ENCODE data around the gene LRRFIP2.

LRRFIP2 gene

GRCh38 chr3:37170513-37170912 lies 3.9 kb downstream of the LRRFIP2 start:
- TF ChIP-seq SPI1 (IDR thresholded peaks at IDR 0.05; ENCODE audit: borderline replicate concordance, low read depth) (no peak), POLR2AphosphoS5 (IDR thresholded peaks at IDR 0.05; ENCODE audit: low read depth) (no peak), CTCF (IDR thresholded peaks at IDR 0.05; ENCODE audit: insufficient read depth, low read length) (no peak), GABPA (IDR thresholded peaks at IDR 0.05; ENCODE audit: low read depth) (no peak)
- TF ChIP-seq, protein P1, sequence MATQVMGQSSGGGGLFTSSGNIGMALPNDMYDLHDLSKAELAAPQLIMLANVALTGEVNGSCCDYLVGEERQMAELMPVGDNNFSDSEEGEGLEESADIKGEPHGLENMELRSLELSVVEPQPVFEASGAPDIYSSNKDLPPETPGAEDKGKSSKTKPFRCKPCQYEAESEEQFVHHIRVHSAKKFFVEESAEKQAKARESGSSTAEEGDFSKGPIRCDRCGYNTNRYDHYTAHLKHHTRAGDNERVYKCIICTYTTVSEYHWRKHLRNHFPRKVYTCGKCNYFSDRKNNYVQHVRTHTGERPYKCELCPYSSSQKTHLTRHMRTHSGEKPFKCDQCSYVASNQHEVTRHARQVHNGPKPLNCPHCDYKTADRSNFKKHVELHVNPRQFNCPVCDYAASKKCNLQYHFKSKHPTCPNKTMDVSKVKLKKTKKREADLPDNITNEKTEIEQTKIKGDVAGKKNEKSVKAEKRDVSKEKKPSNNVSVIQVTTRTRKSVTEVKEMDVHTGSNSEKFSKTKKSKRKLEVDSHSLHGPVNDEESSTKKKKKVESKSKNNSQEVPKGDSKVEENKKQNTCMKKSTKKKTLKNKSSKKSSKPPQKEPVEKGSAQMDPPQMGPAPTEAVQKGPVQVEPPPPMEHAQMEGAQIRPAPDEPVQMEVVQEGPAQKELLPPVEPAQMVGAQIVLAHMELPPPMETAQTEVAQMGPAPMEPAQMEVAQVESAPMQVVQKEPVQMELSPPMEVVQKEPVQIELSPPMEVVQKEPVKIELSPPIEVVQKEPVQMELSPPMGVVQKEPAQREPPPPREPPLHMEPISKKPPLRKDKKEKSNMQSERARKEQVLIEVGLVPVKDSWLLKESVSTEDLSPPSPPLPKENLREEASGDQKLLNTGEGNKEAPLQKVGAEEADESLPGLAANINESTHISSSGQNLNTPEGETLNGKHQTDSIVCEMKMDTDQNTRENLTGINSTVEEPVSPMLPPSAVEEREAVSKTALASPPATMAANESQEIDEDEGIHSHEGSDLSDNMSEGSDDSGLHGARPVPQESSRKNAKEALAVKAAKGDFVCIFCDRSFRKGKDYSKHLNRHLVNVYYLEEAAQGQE (IDR thresholded peaks at IDR 0.05; ENCODE audit: insufficient replicate concordance, low read depth), result no peak
- Histone ChIP-seq H3K27me3 (ENCODE audit: insufficient read depth, poor library complexity, severe bottlenecking) (no peaks in the 10 kb centered on the region), H3K27ac (replicated peaks) (no peak overlapping the region), H3K4me3 (replicated peaks; ENCODE audit: insufficient read depth, low read length) (no peak overlapping the region)
- DNase-seq (ENCODE audit: low read depth in 1 of 2, low spot score in 1 of 2), result no peak

DNA sequence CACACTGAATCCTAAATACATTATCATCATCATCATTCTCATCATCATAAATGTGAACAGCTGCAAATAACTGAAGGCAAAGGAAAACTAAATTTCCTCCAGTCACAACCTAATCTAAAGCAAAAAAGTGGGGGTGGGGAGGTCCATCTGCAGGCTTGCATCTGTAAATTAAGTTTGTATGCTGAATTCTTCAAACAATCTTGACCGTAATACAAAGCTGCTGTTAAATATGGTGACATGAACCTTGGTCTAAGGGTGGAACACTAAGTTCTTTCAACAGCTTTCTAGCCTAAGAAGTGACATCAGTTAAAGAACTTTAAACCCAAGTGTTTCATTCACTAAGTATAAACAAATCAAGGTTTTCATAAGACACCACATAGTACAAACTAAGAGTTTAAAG lies 4.3 kb downstream of the LRRFIP2 start:
- DNase-seq (ENCODE audit: low read depth in 1 of 2, low spot score in 1 of 2), result no peak
- Histone ChIP-seq H3K27ac (replicated peaks) (no peak overlapping the region), H3K27me3 (ENCODE audit: insufficient read depth, poor library complexity, severe bottlenecking) (no peaks in the 10 kb centered on the region), H3K4me3 (replicated peaks; ENCODE audit: insufficient read depth, low read length) (no peak overlapping the region)
- TF ChIP-seq, protein P1 (IDR thresholded peaks at IDR 0.05; ENCODE audit: insufficient replicate concordance, low read depth), result no peak

GRCh38 chr3:37168896-37169295 lies 5.5 kb downstream of the LRRFIP2 start:
- no peak overlapping the region for H3K4me3 ChIP-seq (replicated peaks; ENCODE audit: insufficient read depth, low read length)
- H3K27me3 ChIP-seq (ENCODE audit: insufficient read depth, poor library complexity, severe bottlenecking), result no peaks in the 10 kb centered on the region
- DNase-seq (ENCODE audit: low read depth in 1 of 2, low spot score in 1 of 2), result no peak
- H3K27ac ChIP-seq (replicated peaks), result no peak overlapping the region
- TF ChIP-seq CTCF (IDR thresholded peaks at IDR 0.05; ENCODE audit: insufficient read depth, low read length), result no peak
- TF ChIP-seq POLR2AphosphoS5 (IDR thresholded peaks at IDR 0.05; ENCODE audit: low read depth), result no peak
- TF ChIP-seq, protein P1 (IDR thresholded peaks at IDR 0.05; ENCODE audit: insufficient replicate concordance, low read depth), result no peak
- TF ChIP-seq SPI1 (IDR thresholded peaks at IDR 0.05; ENCODE audit: borderline replicate concordance, low read depth), result no peak
- TF ChIP-seq GABPA (IDR thresholded peaks at IDR 0.05; ENCODE audit: low read depth), result no peak

Data from HL-60 (cell line).